ENCODE data around the gene DHRS7C. TPM values are rescaled to one million over a fixed set of nuclear protein-coding genes. Genes with fewer than 3 reads are reported as not detected.

The DHRS7C gene
- total RNA-seq, 2 donors from 2014 or later, result not detected

- no peaks in the 10 kb centered on the region for H3K4me1 ChIP-seq (ENCODE audit: control insufficient read depth in 1 of 2, low read depth in 2 of 2)
- DNase-seq (ENCODE audit: low spot score) (no peak), ATAC-seq (ENCODE audit: insufficient number of reproducible peaks, low FRiP score, low read depth) (no peak)
- no peak for TF ChIP-seq CTCF (IDR thresholded peaks at IDR 0.05)
- H3K27me3 ChIP-seq (replicated peaks; ENCODE audit: insufficient read depth), result no peaks in the 10 kb centered on the region
- H3K36me3 ChIP-seq, result no peaks in the 10 kb centered on the region
- no peak overlapping the region for H3K27ac ChIP-seq
- no peak overlapping the region for H3K4me3 ChIP-seq
- H3K9me3 ChIP-seq, result no peaks in the 10 kb centered on the region
These were observed 23.0 kb upstream of the DHRS7C start for GRCh38 chr17:9814337-9814945.

GRCh38 chr17:9813166-9813565, 21.8 kb upstream of the DHRS7C start:
- Histone ChIP-seq H3K27ac (no peak overlapping the region), H3K4me3 (no peak overlapping the region), H3K27me3 (replicated peaks; ENCODE audit: insufficient read depth) (no peaks in the 10 kb centered on the region), H3K4me1 (ENCODE audit: control insufficient read depth in 1 of 2, low read depth in 2 of 2) (no peaks in the 10 kb centered on the region), H3K36me3 (no peaks in the 10 kb centered on the region), H3K9me3 (no peaks in the 10 kb centered on the region)
- no peak for ATAC-seq (ENCODE audit: insufficient number of reproducible peaks, low FRiP score, low read depth)
- DNase-seq (ENCODE audit: low spot score), result no peak
- no peak for TF ChIP-seq CTCF (IDR thresholded peaks at IDR 0.05)

- Histone ChIP-seq H3K4me3 (no peak overlapping the region), H3K9me3 (no peaks in the 10 kb centered on the region), H3K27me3 (replicated peaks; ENCODE audit: insufficient read depth) (no peaks in the 10 kb centered on the region), H3K36me3 (no peaks in the 10 kb centered on the region), H3K4me1 (ENCODE audit: control insufficient read depth in 1 of 2, low read depth in 2 of 2) (no peaks in the 10 kb centered on the region), H3K27ac (no peak overlapping the region)
- no peak for TF ChIP-seq CTCF (IDR thresholded peaks at IDR 0.05)
- ATAC-seq (ENCODE audit: insufficient number of reproducible peaks, low FRiP score, low read depth), result no peak
- no peak for DNase-seq (ENCODE audit: low spot score)
These were observed 20.1 kb upstream of the DHRS7C start for GRCh38 chr17:9811537-9811936.

- TF ChIP-seq CTCF (IDR thresholded peaks at IDR 0.05), result no peak
- Histone ChIP-seq H3K9me3 (no peaks in the 10 kb centered on the region), H3K36me3 (no peaks in the 10 kb centered on the region), H3K4me1 (ENCODE audit: control insufficient read depth in 1 of 2, low read depth in 2 of 2) (no peaks in the 10 kb centered on the region), H3K27me3 (replicated peaks; ENCODE audit: insufficient read depth) (no peaks in the 10 kb centered on the region), H3K4me3 (no peak overlapping the region), H3K27ac (no peak overlapping the region)
- ATAC-seq (ENCODE audit: insufficient number of reproducible peaks, low FRiP score, low read depth) (no peak), DNase-seq (ENCODE audit: low spot score) (no peak)
These were observed 19.7 kb upstream of the DHRS7C start for GRCh38 chr17:9811086-9811485.

- DNase-seq (ENCODE audit: low spot score), result no peak
- no peak for ATAC-seq (ENCODE audit: insufficient number of reproducible peaks, low FRiP score, low read depth)
- Histone ChIP-seq H3K27ac (no peak overlapping the region), H3K4me1 (ENCODE audit: control insufficient read depth in 1 of 2, low read depth in 2 of 2) (no peaks in the 10 kb centered on the region), H3K27me3 (replicated peaks; ENCODE audit: insufficient read depth) (no peaks in the 10 kb centered on the region), H3K36me3 (no peaks in the 10 kb centered on the region), H3K9me3 (no peaks in the 10 kb centered on the region), H3K4me3 (no peak overlapping the region)
- TF ChIP-seq CTCF (IDR thresholded peaks at IDR 0.05), result no peak
These were observed 18.9 kb upstream of the DHRS7C start for GRCh38 chr17:9810100-9810949.
